ENCODE measurements around the gene SYNDIG1.

Gene SYNDIG1

GRCh38 chr20:24589815-24590177 lies 120.4 kb downstream of the SYNDIG1 start:
- H3K36me3 ChIP-seq (replicated peaks): no peaks in the 10 kb centered on the region
- no peaks in the 10 kb centered on the region for H3K27me3 ChIP-seq (replicated peaks)
- no peak for TF ChIP-seq CTCF (IDR thresholded peaks at IDR 0.05; ENCODE audit: low read depth, low read length, missing control alignments)
- no peak overlapping the region for H3K4me3 ChIP-seq (ENCODE audit: low read depth, low read length)
- H3K27ac ChIP-seq: no peak overlapping the region
- in situ Hi-C loops (cut with HindIII; ENCODE audit: low pct_ligation_motif_present, low sequenced_read_pairs): no loop called here
- no peak for DNase-seq

GRCh38 chr20:24590178-24590982 lies 121.0 kb downstream of the SYNDIG1 start:
- Histone ChIP-seq H3K36me3 (replicated peaks) (no peaks in the 10 kb centered on the region), H3K27ac (no peak overlapping the region), H3K27me3 (replicated peaks) (no peaks in the 10 kb centered on the region), H3K4me3 (ENCODE audit: low read depth, low read length) (no peak overlapping the region)
- no peak for DNase-seq
- no peak for TF ChIP-seq CTCF (IDR thresholded peaks at IDR 0.05; ENCODE audit: low read depth, low read length, missing control alignments)
- in situ Hi-C loops (cut with HindIII; ENCODE audit: low pct_ligation_motif_present, low sequenced_read_pairs): no loop called here

- Histone ChIP-seq H3K27me3 (replicated peaks) (no peaks in the 10 kb centered on the region), H3K4me3 (ENCODE audit: low read depth, low read length) (no peak overlapping the region), H3K36me3 (replicated peaks) (no peaks in the 10 kb centered on the region), H3K27ac (no peak overlapping the region)
- TF ChIP-seq CTCF (IDR thresholded peaks at IDR 0.05; ENCODE audit: low read depth, low read length, missing control alignments): no peak
- no peak for DNase-seq
- in situ Hi-C loops (cut with HindIII; ENCODE audit: low pct_ligation_motif_present, low sequenced_read_pairs): no loop called here
Measured at GRCh38 chr20:24597051-24597450, 127.6 kb downstream of the SYNDIG1 start.

GRCh38 chr20:24598346-24598745 lies 128.9 kb downstream of the SYNDIG1 start:
- Histone ChIP-seq H3K36me3 (replicated peaks) (no peaks in the 10 kb centered on the region), H3K4me3 (ENCODE audit: low read depth, low read length) (no peak overlapping the region), H3K27ac (no peak overlapping the region), H3K27me3 (replicated peaks) (no peaks in the 10 kb centered on the region)
- DNase-seq: no peak
- in situ Hi-C loops (cut with HindIII; ENCODE audit: low pct_ligation_motif_present, low sequenced_read_pairs): no loop called here
- no peak for TF ChIP-seq CTCF (IDR thresholded peaks at IDR 0.05; ENCODE audit: low read depth, low read length, missing control alignments)

- H3K4me3 ChIP-seq (ENCODE audit: low read depth, low read length): no peak overlapping the region
- no peaks in the 10 kb centered on the region for H3K27me3 ChIP-seq (replicated peaks)
- no peak for DNase-seq
- no peak overlapping the region for H3K27ac ChIP-seq
- in situ Hi-C loops (cut with HindIII; ENCODE audit: low pct_ligation_motif_present, low sequenced_read_pairs): no loop called here
- TF ChIP-seq CTCF (IDR thresholded peaks at IDR 0.05; ENCODE audit: low read depth, low read length, missing control alignments): no peak
- H3K36me3 ChIP-seq (replicated peaks): no peaks in the 10 kb centered on the region
Measured at GRCh38 chr20:24598996-24599395, 129.6 kb downstream of the SYNDIG1 start.

GRCh38 chr20:24600012-24600411 lies 130.6 kb downstream of the SYNDIG1 start:
- no peak for DNase-seq
- no peak overlapping the region for H3K4me3 ChIP-seq (ENCODE audit: low read depth, low read length)
- in situ Hi-C loops (cut with HindIII; ENCODE audit: low pct_ligation_motif_present, low sequenced_read_pairs): no loop called here
- H3K27ac ChIP-seq: no peak overlapping the region
- no peaks in the 10 kb centered on the region for H3K36me3 ChIP-seq (replicated peaks)
- no peak for TF ChIP-seq CTCF (IDR thresholded peaks at IDR 0.05; ENCODE audit: low read depth, low read length, missing control alignments)
- no peaks in the 10 kb centered on the region for H3K27me3 ChIP-seq (replicated peaks)

Measured in brain microvascular endothelial cell (primary cell).